ENCODE results near the gene ZMYM2.

Gene ZMYM2

GRCh38 chr13:20101467-20102316 is 143.2 kb downstream of the ZMYM2 start:
- DNase-seq (ENCODE audit: extremely low read depth in 1 of 2, low read depth in 1 of 2): no peak

- DNase-seq (ENCODE audit: extremely low read depth in 1 of 2, low read depth in 1 of 2): no peak
Measured at GRCh38 chr13:20102525-20103180, 144.1 kb downstream of the ZMYM2 start.

GRCh38 chr13:20105161-20105689 is 146.7 kb downstream of the ZMYM2 start:
- DNase-seq (ENCODE audit: extremely low read depth in 1 of 2, low read depth in 1 of 2): no peak

- DNase-seq (ENCODE audit: extremely low read depth in 1 of 2, low read depth in 1 of 2): no peak
Measured at GRCh38 chr13:20106742-20107141, 148.2 kb downstream of the ZMYM2 start.

- DNase-seq (ENCODE audit: extremely low read depth in 1 of 2, low read depth in 1 of 2): no peak
Measured at GRCh38 chr13:20109037-20109436, 150.5 kb downstream of the ZMYM2 start.

- DNase-seq (ENCODE audit: extremely low read depth in 1 of 2, low read depth in 1 of 2): no peak
Measured at GRCh38 chr13:20114066-20114610, 155.6 kb downstream of the ZMYM2 start.

GRCh38 chr13:20116213-20116612 is 157.7 kb downstream of the ZMYM2 start:
- DNase-seq (ENCODE audit: extremely low read depth in 1 of 2, low read depth in 1 of 2): no peak

- DNase-seq (ENCODE audit: extremely low read depth in 1 of 2, low read depth in 1 of 2): no peak
Measured at GRCh38 chr13:20118268-20119140, 160.0 kb downstream of the ZMYM2 start.

GRCh38 chr13:20119960-20120359 is 161.4 kb downstream of the ZMYM2 start:
- DNase-seq (ENCODE audit: extremely low read depth in 1 of 2, low read depth in 1 of 2): no peak

- DNase-seq (ENCODE audit: extremely low read depth in 1 of 2, low read depth in 1 of 2): no peak
Measured at GRCh38 chr13:20121159-20121525, 162.6 kb downstream of the ZMYM2 start.

GRCh38 chr13:20124303-20124702 is 165.8 kb downstream of the ZMYM2 start:
- DNase-seq (ENCODE audit: extremely low read depth in 1 of 2, low read depth in 1 of 2): no peak

GRCh38 chr13:20125129-20125782 is 166.7 kb downstream of the ZMYM2 start:
- no peak for DNase-seq (ENCODE audit: extremely low read depth in 1 of 2, low read depth in 1 of 2)

GRCh38 chr13:20125783-20126165 is 167.2 kb downstream of the ZMYM2 start:
- no peak for DNase-seq (ENCODE audit: extremely low read depth in 1 of 2, low read depth in 1 of 2)

GRCh38 chr13:20126541-20127261 is 168.2 kb downstream of the ZMYM2 start:
- no peak for DNase-seq (ENCODE audit: extremely low read depth in 1 of 2, low read depth in 1 of 2)

GRCh38 chr13:20127262-20127561 is 168.7 kb downstream of the ZMYM2 start:
- DNase-seq (ENCODE audit: extremely low read depth in 1 of 2, low read depth in 1 of 2): no peak

GRCh38 chr13:20127562-20128458 is 169.3 kb downstream of the ZMYM2 start:
- DNase-seq (ENCODE audit: extremely low read depth in 1 of 2, low read depth in 1 of 2): no peak

- DNase-seq (ENCODE audit: extremely low read depth in 1 of 2, low read depth in 1 of 2): no peak
Measured at GRCh38 chr13:20128459-20128931, 170.0 kb downstream of the ZMYM2 start.

- DNase-seq (ENCODE audit: extremely low read depth in 1 of 2, low read depth in 1 of 2): no peak
Measured at GRCh38 chr13:20129076-20129475, 170.5 kb downstream of the ZMYM2 start.

- DNase-seq (ENCODE audit: extremely low read depth in 1 of 2, low read depth in 1 of 2): no peak
Measured at GRCh38 chr13:20130012-20130411, 171.5 kb downstream of the ZMYM2 start.

All from stimulated activated CD8-positive, alpha-beta memory T cell treated with anti-CD3 and anti-CD28 coated beads, Interleukin-7, amount 100 ng/mL, for 48 hours (primary cell).